ENCODE measurements around the gene GULP1. TPM values are rescaled to one million over a fixed set of nuclear protein-coding genes. Genes with fewer than 3 reads are reported as not detected.
A peak's percentile ranks its signal among the peaks of the same experiment; 100 is the strongest.

GULP1 gene
- total RNA-seq, 1 donor from 2014 or later, result 39.1 TPM

DNA sequence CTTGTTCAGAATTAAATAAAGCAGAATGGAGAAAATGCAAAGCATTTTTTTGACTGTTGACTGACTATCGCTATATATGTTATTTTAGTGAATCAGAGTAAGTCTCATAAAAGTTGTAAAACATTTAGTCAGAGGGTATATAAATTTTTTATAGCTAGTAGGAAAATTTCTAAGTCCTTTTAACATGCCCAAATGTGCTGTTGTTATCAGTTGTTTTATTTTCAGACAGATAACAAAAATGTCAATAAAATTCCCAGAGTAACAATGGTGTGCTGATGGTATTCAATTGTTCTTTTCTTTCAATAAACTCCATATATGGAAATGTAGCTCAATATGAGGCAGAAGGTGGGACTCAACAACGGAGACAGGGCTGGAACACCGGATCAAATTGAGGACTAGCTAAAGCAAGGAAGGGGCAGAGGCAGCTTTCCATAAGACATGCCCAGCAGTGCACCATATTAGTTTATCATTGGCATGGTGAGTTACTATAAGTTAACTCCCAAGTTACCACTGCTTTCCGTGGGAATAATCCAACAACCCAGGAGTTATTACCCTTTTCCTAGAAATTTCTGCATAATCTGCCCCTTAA, 26.6 kb downstream of the GULP1 start:
- H3K36me3 Mint-ChIP-seq (ENCODE audit: low read depth), result peaks cover 14% of the 10 kb centered on the region
- peaks cover 47% of the 10 kb centered on the region for H3K4me1 Mint-ChIP-seq
- no peaks in the 10 kb centered on the region for H3K27me3 Mint-ChIP-seq (ENCODE audit: low read depth)
- peaks cover 8% of the 10 kb centered on the region for H3K9me3 Mint-ChIP-seq
- H3K27ac Mint-ChIP-seq (ENCODE audit: unreplicated experiment), result no peak overlapping the region
- TF ChIP-seq CTCF (conservative IDR thresholded peaks at IDR 0.05), result no peak
- no peak overlapping the region for H3K4me3 Mint-ChIP-seq
- DNase-seq (ENCODE audit: low read depth, low spot score), result no peak

DNA sequence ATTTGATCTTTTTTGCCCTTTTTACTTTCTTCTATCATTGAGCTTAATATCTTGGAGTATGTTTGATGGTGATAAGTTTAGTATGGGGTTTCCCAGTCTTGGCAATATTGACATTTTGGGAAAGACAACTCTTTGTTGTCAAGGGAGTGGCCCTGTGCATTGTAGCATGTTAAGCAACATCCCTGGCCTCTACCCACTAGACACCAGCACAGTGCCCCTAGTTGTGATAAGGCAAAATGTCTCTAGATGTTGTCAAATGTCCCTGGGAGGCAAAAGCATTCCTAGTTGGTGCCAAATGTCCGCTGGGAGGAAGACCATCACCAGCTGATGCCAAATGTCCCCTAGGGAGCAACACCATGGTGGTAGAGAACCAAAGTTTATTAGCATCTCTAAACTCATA, 28.2 kb downstream of the GULP1 start:
- TF ChIP-seq CTCF (conservative IDR thresholded peaks at IDR 0.05), result peak; percentile 12
- Mint-ChIP-seq H3K4me1 (peaks cover 43% of the 10 kb centered on the region), H3K27ac (ENCODE audit: unreplicated experiment) (no peak overlapping the region), H3K27me3 (ENCODE audit: low read depth) (no peaks in the 10 kb centered on the region), H3K9me3 (peaks cover 5% of the 10 kb centered on the region), H3K4me3 (no peak overlapping the region), H3K36me3 (ENCODE audit: low read depth) (peaks cover 9% of the 10 kb centered on the region)
- DNase-seq (ENCODE audit: low read depth, low spot score), result no peak

DNA sequence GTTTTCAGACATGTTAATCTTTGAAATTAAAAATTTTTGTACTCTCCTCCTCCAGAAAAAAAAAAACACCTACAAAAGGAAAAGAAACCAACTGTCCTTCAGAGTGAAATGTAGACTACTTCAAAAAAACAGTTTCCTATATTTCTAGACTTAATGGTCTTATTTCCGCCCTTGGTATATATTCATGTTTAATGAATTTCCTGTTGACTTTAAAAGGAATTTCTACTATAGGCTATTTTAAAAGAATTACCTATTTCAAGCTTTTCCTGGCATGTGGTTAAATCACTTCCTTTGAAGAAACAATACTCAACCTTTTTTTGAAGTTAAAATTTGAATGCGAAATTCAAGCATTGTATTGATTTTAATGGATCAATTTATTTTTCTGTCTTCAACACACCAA, 29.2 kb downstream of the GULP1 start:
- no peaks in the 10 kb centered on the region for H3K27me3 Mint-ChIP-seq (ENCODE audit: low read depth)
- no peak for TF ChIP-seq CTCF (conservative IDR thresholded peaks at IDR 0.05)
- H3K36me3 Mint-ChIP-seq (ENCODE audit: low read depth), result peaks cover 9% of the 10 kb centered on the region
- H3K9me3 Mint-ChIP-seq, result peaks cover 5% of the 10 kb centered on the region
- H3K4me3 Mint-ChIP-seq, result no peak overlapping the region
- H3K27ac Mint-ChIP-seq (ENCODE audit: unreplicated experiment), result no peak overlapping the region
- DNase-seq (ENCODE audit: low read depth, low spot score), result no peak
- peaks cover 39% of the 10 kb centered on the region for H3K4me1 Mint-ChIP-seq

- Mint-ChIP-seq H3K27ac (ENCODE audit: unreplicated experiment) (no peak overlapping the region), H3K4me1 (peaks cover 34% of the 10 kb centered on the region), H3K36me3 (ENCODE audit: low read depth) (peaks cover 3% of the 10 kb centered on the region)
Observed at GRCh38 chr2:188322569-188323551, 31.2 kb downstream of the GULP1 start.

DNA sequence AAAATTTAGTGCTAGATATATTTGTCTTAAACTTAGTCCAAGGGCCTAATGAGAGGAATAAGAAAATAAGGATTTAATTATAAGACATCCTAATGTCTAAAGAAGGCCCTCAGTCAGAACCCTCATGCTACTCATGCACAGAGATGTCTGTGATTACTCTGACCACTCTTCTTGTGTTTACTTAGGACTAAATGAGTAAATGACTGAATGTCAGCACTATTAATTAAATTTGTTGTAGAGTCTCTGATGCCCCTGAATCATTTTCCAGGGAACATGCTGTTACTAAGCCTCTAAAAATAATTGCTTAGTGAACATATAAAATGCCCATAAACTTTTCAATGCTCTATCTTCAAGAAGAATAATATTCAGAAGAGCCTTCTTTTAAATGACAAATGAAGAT, 32.4 kb downstream of the GULP1 start:
- no peak for DNase-seq (ENCODE audit: low read depth, low spot score)
- no peak overlapping the region for H3K4me3 Mint-ChIP-seq
- no peak for TF ChIP-seq CTCF (conservative IDR thresholded peaks at IDR 0.05)
- no peak overlapping the region for H3K27ac Mint-ChIP-seq (ENCODE audit: unreplicated experiment)
- no peaks in the 10 kb centered on the region for H3K27me3 Mint-ChIP-seq (ENCODE audit: low read depth)
- peaks cover 2% of the 10 kb centered on the region for H3K9me3 Mint-ChIP-seq
- H3K36me3 Mint-ChIP-seq (ENCODE audit: low read depth), result peaks cover 3% of the 10 kb centered on the region
- H3K4me1 Mint-ChIP-seq, result peaks cover 27% of the 10 kb centered on the region

More at GRCh38 chr2:188322569-188323551, 31.2 kb downstream of the GULP1 start:
- peaks cover 2% of the 10 kb centered on the region for H3K9me3 Mint-ChIP-seq
- H3K4me3 Mint-ChIP-seq, result no peak overlapping the region
- no peak for DNase-seq (ENCODE audit: low read depth, low spot score)
- no peak for TF ChIP-seq CTCF (conservative IDR thresholded peaks at IDR 0.05)
- no peaks in the 10 kb centered on the region for H3K27me3 Mint-ChIP-seq (ENCODE audit: low read depth)

Measured in neural crest cell (in vitro differentiated cells).